SK-N-DZ (cell line): ENCODE data around the gene SRC.

Experiments used
- DNase-seq: peaks from one replicate; pipeline ENCODE4 v3.0.0-alpha.2; 2015; ENCODE audit warnings: low spot score

SRC gene

DNA sequence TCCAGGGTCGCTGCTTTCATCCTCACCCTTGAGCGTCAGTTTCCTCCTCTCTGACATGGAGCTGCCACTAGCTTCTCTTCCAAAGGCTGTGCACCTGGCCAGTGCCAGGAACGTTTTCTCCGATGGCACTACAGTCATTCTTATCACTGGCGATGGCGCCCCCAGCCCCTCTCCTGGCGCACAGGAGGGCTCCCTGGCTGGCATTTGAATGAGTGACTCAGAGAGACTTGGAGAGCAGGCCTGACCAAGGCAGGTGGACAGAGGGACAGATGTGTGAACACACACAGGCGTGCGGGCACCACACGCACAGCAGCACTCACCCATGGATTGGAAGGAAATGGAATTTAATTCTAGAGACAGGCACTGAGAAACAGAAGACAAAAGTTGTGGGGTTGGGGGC lies 77.6 kb downstream of the SRC start:
- DNase-seq, result no peak

- DNase-seq, result no peak
Observed at GRCh38 chr20:37424062-37424851, 78.3 kb downstream of the SRC start.

DNA sequence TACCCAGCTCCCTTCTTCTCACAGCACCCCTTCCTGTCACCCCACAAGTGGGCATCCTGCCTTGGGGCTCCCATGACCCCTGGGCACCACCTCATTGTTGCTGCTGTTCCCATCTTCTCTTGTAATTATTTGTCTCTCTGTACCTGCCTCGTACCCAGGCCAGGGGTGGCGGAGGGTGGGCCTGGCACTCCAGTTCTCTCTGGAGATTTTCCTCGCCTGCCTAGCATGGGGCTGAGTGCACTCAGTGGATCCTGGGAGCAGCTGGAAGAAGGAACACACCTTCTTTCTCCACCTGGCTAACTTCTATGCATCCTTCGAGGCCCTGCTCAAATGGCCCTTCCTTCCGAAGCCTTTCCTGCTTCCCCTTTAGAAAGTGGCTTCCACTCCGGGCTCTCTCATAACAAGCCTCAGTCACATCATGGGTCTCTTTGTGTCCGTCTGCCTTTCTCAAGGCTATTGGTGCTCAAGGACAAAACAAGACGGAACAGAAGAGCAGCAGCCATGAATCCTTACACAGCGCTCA lies 79.2 kb downstream of the SRC start:
- no peak for DNase-seq

- no peak for DNase-seq
Observed at GRCh38 chr20:37426106-37426505, 80.2 kb downstream of the SRC start.

DNA sequence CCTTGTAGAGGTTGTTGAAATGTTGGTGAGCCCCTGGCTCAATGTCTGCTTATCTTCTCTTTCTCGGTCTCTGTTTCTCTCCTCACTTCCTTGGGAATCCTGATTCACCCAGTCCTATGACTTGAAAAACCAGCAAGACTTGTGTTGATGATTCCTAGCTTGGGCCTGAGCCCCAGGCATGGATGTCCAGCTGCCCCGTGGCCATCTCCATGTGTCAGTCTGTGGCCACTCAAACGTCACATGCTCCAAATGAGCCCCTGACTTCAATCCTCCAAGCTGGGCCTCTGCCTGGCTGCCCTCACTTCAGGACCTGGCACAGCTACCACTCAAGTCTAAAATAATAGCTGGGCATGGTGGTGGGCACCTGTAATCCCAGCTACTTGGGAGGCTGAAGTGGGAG lies 81.0 kb downstream of the SRC start:
- no peak for DNase-seq

- DNase-seq, result no peak
Observed at GRCh38 chr20:37430044-37430443, 84.1 kb downstream of the SRC start.

DNA sequence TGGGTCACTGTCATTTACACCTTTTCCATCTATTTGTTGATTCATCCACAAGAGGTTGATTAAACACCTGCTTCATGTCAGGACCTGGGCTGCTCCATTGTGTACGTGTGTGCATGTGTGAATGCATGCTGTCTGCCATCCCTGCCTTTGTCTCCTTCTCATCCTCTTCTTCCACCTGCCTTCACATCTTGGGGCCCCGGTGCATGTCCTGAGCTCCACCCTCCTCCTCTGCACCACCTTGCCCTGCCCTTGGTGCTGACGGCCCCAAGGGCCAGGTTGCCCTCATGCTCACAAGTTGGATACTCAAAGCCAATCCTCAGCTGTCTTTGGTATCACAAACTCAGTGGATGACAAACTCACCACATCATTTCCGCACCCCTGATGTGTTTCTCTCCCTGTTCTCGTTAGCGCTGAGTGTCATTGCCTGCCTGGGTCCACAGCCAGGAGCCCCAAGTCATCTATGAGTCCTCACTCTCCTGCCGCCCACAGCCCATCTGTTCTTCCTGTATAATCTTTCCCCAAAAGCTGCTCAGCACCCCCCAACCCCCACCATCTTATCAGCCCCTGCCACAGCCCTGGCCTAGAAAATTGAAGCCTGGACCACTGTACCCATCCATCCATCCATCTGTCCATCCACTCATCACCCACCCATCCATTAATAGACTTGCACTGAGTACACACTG lies 85.0 kb downstream of the SRC start:
- no peak for DNase-seq

DNA sequence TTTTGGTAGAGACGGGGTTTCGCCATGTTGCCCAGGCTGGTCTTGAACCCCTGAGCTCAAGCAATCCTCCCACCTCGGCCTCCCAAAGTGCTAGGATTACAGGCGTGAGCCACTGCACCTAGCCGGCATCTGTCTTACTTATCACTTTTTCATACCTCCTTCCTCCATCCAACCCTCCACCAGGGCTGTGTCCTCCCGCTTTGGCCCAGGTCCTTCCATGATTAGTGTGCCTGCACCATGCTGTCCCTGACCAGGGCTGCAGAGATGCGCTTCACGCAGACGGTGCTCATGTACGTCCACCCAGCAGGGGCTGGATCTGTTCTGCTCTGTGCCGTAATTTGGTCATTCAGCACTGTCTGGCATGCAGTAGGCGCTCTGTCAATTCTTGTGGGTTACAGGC lies 85.8 kb downstream of the SRC start:
- no peak for DNase-seq

DNA sequence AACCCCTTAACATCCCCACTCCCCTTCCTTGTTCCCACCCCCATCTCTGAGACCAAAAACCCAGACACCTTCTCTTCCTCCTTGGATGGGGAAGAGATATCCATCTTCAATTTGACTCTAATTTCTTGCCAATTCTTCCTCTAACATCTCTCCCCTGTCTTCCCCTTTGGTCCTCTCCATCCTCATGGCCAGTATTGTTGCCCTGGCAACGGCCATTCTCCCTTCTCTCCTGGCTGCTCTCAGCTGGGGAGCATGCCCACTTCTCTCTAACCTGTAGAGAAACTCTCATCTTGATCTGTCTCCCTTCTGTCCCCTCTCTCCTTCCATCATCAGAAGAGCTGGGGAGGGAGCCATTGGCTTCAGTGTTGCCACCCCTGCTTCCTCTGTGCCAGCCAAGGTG lies 86.7 kb downstream of the SRC start:
- no peak for DNase-seq

DNA sequence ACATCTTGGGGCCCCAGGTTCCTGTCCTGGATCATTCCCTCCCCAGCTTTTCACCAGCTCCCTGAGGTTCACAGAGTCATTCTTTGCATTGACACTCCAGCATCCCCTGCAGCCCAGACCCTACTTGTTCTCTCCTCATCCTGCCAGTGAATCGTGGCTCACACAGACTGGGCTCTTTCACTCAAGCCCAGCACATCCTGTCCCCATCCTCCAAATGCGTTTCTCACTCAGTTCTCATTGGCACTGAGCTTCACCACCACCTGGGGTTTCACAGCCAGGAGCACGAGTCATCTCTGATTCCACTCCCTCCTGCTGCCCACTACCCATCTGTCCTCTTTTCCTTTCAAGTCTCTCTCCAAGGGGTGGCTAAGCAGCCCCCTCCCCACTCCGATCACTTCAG lies 89.7 kb downstream of the SRC start:
- no peak for DNase-seq

DNA sequence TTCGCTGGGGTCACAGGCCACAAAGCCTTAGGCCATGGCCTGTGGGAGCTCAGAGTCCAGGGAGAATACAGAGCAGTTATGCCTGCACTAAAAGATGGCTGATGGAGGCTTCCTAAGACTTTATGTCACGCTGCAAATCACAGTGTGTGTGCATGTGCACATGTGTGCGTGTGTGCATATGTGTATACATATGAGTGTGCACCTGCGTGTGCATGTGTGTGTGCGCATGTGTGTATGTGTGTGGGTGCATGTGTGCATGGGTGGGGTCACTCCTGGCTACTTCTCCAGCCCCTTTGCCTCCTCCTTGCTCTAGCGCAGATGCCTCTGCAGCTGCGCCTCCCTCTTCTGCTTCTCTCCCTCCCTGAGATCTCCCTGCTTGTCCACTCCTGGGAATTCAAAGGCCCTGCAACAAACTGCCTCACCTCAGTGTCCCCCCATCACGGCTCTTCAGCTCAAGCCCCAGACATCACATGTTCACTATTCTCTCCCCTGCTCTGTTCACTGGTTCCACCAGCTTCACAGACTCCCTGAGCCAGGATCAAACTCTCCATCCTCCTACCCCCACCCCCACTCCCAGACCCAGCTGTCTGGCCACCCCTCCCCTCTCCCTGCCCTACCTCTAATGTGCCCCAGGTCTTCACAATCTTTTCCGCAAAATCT lies 90.7 kb downstream of the SRC start:
- DNase-seq, result no peak

DNA sequence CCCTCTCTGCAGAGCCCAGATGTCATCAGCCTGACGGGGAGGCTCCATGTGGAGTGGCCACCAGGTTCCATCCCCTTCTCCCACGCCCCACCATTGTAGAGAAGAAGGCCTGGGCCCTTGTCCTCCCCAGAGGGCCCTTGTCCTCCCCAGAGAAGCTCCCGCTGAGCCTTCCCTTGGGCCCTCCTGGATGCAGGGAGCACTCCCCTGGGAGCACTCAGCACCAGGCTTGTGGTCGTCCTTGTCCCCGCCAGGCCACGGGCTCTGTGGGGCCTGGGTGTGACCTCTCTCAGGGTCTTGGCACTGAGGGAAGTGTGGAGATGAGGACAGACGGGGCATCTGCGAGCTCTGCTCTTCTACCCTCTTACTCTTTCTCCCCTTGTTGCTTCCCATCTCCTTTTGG lies 91.7 kb downstream of the SRC start:
- no peak for DNase-seq

GRCh38 chr20:37438464-37439222 lies 92.7 kb downstream of the SRC start:
- no peak for DNase-seq

DNA sequence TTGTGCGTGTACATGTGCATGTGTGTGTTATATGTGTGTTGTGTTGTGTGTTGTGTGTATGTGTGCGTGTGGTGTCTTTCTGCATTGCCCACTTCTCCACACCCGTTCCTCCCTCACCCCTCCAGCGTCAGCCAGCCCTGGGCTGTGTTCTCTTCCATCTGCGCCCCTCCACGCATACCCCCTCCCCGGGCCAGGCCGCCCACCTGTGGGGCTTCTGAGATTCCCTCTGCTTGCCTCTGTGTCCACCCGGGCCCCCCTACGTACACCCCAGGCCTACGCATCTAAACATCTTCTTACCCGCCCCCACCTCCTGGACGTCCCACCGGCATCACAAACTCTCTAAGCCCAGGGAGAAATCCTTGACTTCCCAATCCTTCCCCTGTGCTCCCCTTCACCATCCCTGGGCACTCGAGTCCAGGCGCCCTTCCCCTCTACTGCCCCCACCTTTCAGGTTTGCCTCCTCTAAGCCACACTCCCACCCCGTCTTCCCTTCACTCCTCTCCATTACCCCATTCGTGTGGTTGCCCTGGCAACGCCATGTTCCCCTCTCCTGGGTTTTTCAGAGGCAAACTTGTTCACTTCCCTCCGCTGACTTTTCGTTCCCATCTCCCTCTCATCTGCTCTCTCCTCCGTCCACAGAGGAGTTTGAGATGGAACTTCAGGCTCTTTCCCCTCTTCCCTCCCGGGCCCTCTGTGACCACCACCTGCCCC lies 93.4 kb downstream of the SRC start:
- DNase-seq, result no peak

DNA sequence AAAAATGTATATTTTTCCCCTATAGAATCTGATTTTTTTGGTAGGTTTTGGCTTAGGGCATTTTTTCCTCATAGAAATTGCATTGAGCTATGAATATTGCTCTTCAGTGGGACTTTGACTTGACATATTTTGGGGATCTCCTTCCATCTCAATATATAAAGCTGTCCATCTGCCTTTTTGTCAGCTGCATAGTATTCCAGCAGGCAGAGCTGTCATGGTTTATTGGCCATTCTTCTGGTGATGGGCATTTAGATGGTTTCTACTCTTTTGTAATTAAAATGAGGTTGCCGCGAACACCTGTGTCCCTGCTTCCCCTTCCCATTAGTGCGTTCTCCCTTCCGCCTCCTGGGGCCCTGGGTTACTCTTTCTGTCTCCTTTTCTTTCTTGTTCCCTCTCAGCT lies 95.1 kb downstream of the SRC start:
- no peak for DNase-seq

DNA sequence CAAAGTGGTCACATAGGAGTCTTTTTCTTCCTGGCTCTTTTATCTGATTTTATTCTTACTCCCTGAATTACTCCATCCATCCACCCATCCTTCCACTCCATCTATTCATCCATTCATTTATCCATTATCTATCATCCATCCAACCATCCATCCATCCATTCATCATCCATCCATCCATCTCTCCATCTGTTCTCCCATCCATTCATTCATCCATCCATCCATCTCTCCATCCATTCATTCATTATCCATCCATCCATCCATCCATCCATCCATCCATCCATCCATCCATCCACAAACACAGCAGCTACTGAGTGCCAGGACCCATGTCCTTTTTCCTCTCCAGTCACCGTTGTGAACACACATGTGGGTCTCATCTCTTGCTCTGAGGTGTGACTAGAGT lies 96.6 kb downstream of the SRC start:
- no peak for DNase-seq

- DNase-seq, result no peak
Observed at GRCh38 chr20:37442986-37443385, 97.0 kb downstream of the SRC start.

DNA sequence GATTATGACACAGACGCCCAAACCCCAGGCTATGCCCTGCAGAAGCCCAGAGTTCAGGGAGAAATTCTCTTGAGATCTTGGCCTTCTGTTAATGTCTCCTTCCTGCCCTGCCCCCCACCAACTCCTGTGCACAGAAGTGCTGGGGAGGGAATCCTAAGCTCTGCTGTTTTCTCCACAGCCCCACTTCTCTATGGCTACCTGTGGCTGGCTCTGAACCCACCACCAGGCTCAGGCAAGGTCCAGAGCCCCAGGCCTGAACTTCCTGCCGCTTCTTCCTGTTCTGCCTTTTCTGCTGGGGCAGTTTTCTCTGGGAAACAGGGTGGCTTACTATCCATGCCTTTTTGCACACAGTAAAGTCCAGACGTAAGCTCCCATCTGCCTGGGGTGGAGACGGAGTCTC lies 97.7 kb downstream of the SRC start:
- no peak for DNase-seq

DNA sequence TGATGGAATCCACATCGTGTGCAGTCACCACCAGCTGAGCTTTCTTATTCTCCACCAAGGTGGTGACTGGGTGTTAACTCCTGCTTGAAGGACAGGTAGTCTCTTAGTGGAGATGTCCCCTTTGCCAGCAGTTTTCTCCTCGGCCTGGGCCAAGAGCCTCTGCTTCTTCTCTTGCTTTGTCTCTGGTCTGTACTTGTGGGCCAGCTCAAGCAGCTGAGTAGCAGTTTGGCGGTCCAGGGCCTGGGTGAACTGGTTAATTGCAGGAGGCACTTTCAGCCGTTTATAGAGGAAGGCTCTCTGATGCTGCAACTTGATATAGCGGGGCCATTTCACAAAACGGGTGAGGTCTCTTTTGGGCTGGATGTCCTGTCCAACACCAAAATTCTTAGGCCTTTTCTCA lies 99.1 kb downstream of the SRC start:
- no peak for DNase-seq

- no peak for DNase-seq
Observed at GRCh38 chr20:37446286-37447032, 100.5 kb downstream of the SRC start.

GRCh38 chr20:37447688-37448087 lies 101.7 kb downstream of the SRC start:
- DNase-seq, result no peak
